Breast epithelium (tissue), 3 donors: ENCODE results near the gene CCDC7.

Source experiments
- POLR2A ChIP-seq: fragments of 450-650 bp; IDR thresholded peaks from one replicate; pipeline ENCODE4 v1.6.1; 2016; ENCODE audit warnings: antibody characterized with exemption, mild to moderate bottlenecking, moderate library complexity
- POLR2AphosphoS5 ChIP-seq, 3 donors: sonication (generic); formaldehyde crosslinking; IDR thresholded peaks; one replicate each; pipeline ENCODE4 v1.6.1; 2017; ENCODE audit warnings: antibody characterized with exemption in 3 of 3
- TF ChIP-seq, protein P1 (sequence below), 3 donors: fragments of 450-650 bp; IDR thresholded peaks; one replicate each; pipeline ENCODE4 v1.5.1; 2016 to 2017; ENCODE audit warnings: antibody characterized with exemption in 3 of 3, mild to moderate bottlenecking in 3 of 3, moderate library complexity in 3 of 3

DNA sequence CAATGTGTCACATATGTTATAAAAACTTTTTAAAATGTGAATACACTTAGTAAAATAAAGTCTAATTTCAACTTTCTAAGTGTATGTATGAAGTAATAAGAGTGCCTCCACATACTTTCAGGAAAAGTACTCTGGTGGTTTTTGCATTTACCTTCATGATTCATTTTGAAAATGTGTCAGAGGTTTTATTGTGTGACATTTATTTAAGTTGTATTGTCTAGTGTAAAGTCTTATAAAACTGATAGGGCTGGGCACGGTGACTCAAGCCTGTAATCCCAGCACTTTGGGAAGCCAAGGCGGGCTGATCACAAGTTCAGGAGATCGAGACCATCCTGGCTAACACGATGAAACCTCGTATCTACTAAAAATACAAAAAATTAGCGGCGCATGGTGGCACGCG lies 285.6 kb downstream of the CCDC7 start:
- TF ChIP-seq, protein P1, sequence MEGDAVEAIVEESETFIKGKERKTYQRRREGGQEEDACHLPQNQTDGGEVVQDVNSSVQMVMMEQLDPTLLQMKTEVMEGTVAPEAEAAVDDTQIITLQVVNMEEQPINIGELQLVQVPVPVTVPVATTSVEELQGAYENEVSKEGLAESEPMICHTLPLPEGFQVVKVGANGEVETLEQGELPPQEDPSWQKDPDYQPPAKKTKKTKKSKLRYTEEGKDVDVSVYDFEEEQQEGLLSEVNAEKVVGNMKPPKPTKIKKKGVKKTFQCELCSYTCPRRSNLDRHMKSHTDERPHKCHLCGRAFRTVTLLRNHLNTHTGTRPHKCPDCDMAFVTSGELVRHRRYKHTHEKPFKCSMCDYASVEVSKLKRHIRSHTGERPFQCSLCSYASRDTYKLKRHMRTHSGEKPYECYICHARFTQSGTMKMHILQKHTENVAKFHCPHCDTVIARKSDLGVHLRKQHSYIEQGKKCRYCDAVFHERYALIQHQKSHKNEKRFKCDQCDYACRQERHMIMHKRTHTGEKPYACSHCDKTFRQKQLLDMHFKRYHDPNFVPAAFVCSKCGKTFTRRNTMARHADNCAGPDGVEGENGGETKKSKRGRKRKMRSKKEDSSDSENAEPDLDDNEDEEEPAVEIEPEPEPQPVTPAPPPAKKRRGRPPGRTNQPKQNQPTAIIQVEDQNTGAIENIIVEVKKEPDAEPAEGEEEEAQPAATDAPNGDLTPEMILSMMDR (IDR thresholded peaks at IDR 0.05) = no peak
- TF ChIP-seq POLR2AphosphoS5 (IDR thresholded peaks at IDR 0.05) (no peak), POLR2A (no peak)
